HG03457 (cell line): ENCODE results near the gene CFAP97D1.

Experiments
- ATAC-seq: cut with Tn5 transposase; IDR thresholded peaks from one replicate; pipeline ENCODE4 v1.9.1; 2021; ENCODE audit warnings: moderate number of reproducible peaks; ENCODE audit not compliant: unreplicated experiment

Gene CFAP97D1

GRCh38 chr17:43767713-43768059 lies 12.5 kb upstream of the CFAP97D1 start:
- ATAC-seq = no peak

GRCh38 chr17:43768382-43768781 lies 11.9 kb upstream of the CFAP97D1 start:
- ATAC-seq = no peak

- ATAC-seq = no peak
These were observed 11.3 kb upstream of the CFAP97D1 start for GRCh38 chr17:43768943-43769342.

GRCh38 chr17:43769426-43769825 lies 10.8 kb upstream of the CFAP97D1 start:
- ATAC-seq = no peak

GRCh38 chr17:43769859-43770258 lies 10.4 kb upstream of the CFAP97D1 start:
- ATAC-seq = no peak

- ATAC-seq = no peak
These were observed 9.3 kb upstream of the CFAP97D1 start for GRCh38 chr17:43770957-43771356.

DNA sequence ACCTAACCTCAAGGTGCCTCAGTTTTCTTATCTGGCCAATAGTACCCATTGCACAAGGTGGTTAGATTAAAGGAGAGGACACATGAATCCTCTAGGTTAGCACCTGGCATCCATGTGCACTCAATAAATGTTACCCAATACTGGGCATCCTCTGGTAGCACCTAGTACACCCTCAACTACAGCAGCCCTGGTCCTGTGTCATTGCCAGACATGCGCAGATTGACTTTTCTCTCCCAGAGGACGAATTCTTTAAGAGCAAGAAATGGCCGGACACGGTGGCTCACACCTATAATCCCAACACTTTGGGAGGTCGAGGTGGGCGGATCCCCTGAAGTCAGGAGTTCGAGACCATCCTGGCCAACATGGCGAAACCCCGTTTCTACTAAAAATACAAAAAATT lies 8.8 kb upstream of the CFAP97D1 start:
- no peak for ATAC-seq

- no peak for ATAC-seq
These were observed 7.2 kb upstream of the CFAP97D1 start for GRCh38 chr17:43772877-43773648.

DNA sequence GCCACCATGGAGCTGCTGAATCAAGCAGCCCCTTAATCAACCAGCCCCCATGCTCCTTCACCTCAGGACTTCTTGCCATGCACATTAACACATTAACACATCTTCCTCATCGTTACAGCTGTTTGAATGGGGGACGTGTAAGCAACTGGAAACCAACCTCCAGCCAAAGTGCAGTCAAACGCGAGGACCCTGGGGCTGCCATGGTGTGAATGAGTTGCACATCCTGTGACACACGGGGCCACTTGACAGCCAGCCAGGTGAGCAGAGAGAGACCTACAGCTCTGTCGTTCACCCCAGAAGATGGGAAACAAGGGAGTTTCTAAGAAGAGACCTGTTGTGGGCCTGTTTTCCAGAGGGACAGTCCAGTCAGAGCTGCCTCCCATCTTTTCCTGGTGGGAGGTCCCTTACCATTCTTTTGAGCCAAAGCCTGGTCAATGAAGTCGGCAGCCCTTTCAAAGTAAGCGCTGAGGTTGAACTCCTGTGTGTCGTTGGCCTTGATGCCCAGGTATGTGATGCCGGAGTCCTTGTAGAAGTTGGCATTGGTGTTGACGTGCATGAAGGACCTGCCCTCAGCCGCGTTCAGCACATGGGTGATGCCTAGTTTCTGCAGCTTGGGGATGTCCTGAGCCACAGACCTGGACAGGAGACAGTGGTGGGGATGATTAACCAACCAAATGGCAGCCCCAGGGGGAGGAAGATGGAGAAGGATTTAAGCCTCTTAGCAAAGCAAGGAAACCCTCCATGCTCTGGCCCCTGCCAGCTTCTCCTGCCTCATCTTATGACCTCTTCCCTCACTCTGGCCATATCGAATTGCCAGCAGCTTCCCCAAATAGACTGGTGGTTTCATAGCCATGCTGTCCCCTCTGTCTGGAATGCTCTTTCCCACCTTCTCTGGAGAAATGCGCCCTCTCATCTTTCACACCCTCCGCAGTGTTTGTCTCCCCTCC lies 5.7 kb upstream of the CFAP97D1 start:
- no peak for ATAC-seq

GRCh38 chr17:43778337-43779144 lies 1.7 kb upstream of the CFAP97D1 start, which contains the start of gene DUSP3:
Gene DUSP3, minus strand, starts transcription at chr17:43778977. Its CDS starts 53 bp downstream, at chr17:43778924.
- ATAC-seq = no peak

DNA sequence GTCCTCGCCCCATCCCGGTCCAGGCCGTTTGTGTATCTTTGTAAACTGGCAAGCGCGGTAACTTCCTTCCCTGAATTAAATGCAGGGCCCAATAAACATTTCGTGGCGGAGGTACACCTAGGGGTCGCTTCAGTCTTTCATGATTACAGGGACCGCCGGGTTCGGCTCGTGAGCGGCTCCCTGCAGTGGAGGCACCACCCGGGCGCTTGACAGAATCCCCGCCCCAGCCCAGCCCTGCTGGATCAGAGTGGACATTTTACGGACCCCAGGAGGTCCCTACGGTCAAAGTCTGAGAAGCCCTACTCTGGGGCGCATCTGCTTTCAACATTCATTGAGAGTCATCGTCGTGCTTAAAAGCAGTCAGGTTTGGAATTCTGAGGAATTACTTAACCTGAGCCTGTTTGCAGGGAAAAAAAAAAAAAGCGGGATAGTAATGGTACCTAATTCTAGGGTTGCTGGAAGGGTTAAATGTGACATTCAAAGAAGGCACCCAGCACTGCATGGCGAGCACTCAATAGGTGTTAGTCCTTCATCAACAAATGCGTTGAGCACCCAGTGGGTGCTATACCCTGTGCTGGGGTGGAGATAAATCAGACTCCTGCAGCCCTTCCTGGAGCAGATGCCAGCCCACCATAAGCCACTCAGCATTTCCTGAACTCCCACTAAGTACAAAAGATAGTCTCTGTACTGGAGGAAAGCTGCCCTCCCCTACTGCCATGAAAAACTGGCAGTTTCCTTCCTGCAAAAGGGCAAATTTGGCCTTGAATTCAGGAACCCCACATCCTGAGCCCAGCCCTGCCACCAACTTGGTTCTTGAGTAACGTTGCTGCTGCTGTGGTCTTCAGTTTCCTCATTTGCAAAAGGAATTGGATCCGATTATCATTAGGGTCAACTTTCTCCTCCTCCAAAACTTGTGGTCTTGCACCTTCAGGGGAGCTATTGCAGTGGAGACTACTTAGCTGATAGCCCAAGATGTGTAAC lies 800 bp upstream of the CFAP97D1 start:
- ATAC-seq = no peak

- ATAC-seq = no peak
These were observed 2.9 kb downstream of the CFAP97D1 start for GRCh38 chr17:43782913-43783680.

GRCh38 chr17:43784068-43784467 lies 3.8 kb downstream of the CFAP97D1 start:
- no peak for ATAC-seq

- ATAC-seq = no peak
These were observed 4.4 kb downstream of the CFAP97D1 start for GRCh38 chr17:43784628-43785101.

DNA sequence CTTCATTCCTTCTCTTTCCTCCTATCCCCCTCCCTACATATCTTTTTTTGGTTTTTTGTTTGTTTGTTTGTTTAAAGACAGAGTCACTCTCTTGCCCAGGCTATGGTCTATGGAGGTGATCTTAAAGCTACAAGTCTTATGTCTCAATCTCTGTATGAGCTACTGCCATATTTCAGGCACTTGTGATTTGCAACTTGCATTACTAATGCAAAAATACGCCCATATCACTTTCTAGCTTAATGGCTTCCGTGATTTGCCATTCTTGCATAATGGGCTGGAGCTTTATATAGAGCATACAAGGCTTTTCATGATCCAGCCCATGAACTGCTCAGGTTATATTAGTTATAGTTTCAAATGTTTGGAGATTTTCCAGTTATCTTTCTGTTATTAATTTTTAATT lies 7.5 kb downstream of the CFAP97D1 start:
- ATAC-seq = no peak

DNA sequence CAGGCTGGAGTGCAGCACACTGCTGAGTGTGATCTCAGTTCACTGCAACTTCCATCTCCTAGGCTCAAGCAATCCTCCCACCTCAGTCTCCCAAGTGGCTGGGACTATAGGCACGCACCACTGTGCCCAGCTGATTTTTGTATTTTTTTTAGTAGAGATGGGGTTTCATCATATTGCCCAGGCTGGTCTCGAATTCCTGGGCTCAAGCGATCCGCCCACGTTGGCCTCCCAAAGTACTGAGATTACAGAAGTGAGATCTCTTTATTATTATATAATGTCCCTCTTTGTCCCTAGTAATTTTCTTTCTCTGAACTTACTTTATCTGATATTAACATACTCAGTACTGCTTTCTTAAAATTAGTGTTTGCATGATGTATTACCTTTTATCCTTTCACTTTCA lies 8.3 kb downstream of the CFAP97D1 start:
- no peak for ATAC-seq

GRCh38 chr17:43789482-43789881 lies 9.2 kb downstream of the CFAP97D1 start:
- no peak for ATAC-seq

GRCh38 chr17:43790311-43790940 lies 10.2 kb downstream of the CFAP97D1 start:
- no peak for ATAC-seq

DNA sequence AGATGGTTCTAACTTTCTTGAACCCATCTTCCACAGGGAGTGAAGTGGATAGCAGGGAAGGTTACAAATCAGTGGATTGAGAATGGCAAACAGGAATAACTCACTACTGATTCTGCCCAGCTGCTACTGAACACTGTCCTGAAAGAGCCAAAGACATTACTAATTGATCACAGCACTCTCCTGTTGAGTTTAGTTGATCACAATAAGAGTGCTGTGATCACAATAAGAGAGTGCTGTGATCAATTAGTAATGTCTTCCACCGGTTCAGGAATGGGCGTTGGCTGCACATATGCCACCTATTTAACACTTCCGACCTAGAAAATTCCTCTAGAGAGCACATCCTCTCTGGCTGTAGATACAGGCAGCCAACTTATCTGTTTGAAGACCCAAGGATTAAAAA lies 11.4 kb downstream of the CFAP97D1 start:
- no peak for ATAC-seq
